Measurements from ENCODE around the gene CLDN19.
A peak's percentile ranks its signal among the peaks of the same experiment; 100 is the strongest.

Gene CLDN19

GRCh38 chr1:42739753-42740700 is at the start of gene CLDN19:
TSS of gene CLDN19 (minus strand) at chr1:42740236. CDS start at chr1:42740063, 173 bp downstream.
- no peak for DNase-seq

- DNase-seq, result no peak
These were observed 48.0 kb upstream of the CLDN19 start for GRCh38 chr1:42788021-42788420.

GRCh38 chr1:42786097-42786496 is 46.1 kb upstream of the CLDN19 start:
- DNase-seq, result no peak

- DNase-seq, result no peak
These were observed 45.1 kb upstream of the CLDN19 start, which contains the start of gene TMEM269 for GRCh38 chr1:42784946-42785693. TSS of gene TMEM269 (plus strand) at chr1:42784991. CDS start at chr1:42789894, 4,903 bp downstream.

GRCh38 chr1:42784547-42784945 is 44.5 kb upstream of the CLDN19 start:
- no peak for DNase-seq

- no peak for DNase-seq
These were observed 43.1 kb upstream of the CLDN19 start for GRCh38 chr1:42783092-42783491.

GRCh38 chr1:42780176-42780575 is 40.1 kb upstream of the CLDN19 start:
- no peak for DNase-seq

- DNase-seq, result no peak
These were observed 39.7 kb upstream of the CLDN19 start for GRCh38 chr1:42779725-42780124.

GRCh38 chr1:42777852-42778251 is 37.8 kb upstream of the CLDN19 start:
- DNase-seq, result peak; percentile 58

- DNase-seq, result no peak
These were observed 36.5 kb upstream of the CLDN19 start for GRCh38 chr1:42776502-42776901.

- DNase-seq, result no peak
These were observed 35.0 kb upstream of the CLDN19 start for GRCh38 chr1:42774928-42775526.

GRCh38 chr1:42773420-42773819 is 33.4 kb upstream of the CLDN19 start:
- DNase-seq, result no peak

GRCh38 chr1:42769811-42770210 is 29.8 kb upstream of the CLDN19 start:
- no peak for DNase-seq

GRCh38 chr1:42768172-42768571 is 28.1 kb upstream of the CLDN19 start:
- DNase-seq, result no peak

GRCh38 chr1:42767510-42768000 is 27.5 kb upstream of the CLDN19 start:
- DNase-seq, result no peak

GRCh38 chr1:42766741-42767509 is 26.9 kb upstream of the CLDN19 start, which contains the start of the genes C1orf50 and P3H1:
TSS of gene C1orf50 (plus strand) at chr1:42767249. CDS start at chr1:42767312, 63 bp downstream.
TSS of gene P3H1 (minus strand) at chr1:42767028. CDS start at chr1:42766971, 57 bp downstream.
- DNase-seq, result peak; percentile 99

- peak; percentile 33 for DNase-seq
These were observed 26.1 kb upstream of the CLDN19 start for GRCh38 chr1:42765832-42766740.

GRCh38 chr1:42765269-42765668 is 25.2 kb upstream of the CLDN19 start:
- no peak for DNase-seq

- no peak for DNase-seq
These were observed 22.2 kb upstream of the CLDN19 start for GRCh38 chr1:42762269-42762668.

- DNase-seq, result no peak
These were observed 21.5 kb upstream of the CLDN19 start for GRCh38 chr1:42761567-42761966.

GRCh38 chr1:42759114-42759513 is 19.1 kb upstream of the CLDN19 start:
- DNase-seq, result no peak

All from NCI-H1694 (cell line).